A549 treated with Hydrocortisone at 1 μM for 4 hours (cell line): Measurements from ENCODE around the gene ATG4D. TPM values are rescaled to one million over a fixed set of nuclear protein-coding genes. Genes with fewer than 3 reads are reported as not detected.

Experiments
- total RNA-seq: library from RNA; stranded (reverse); fragments of 200-300 nt; extraction: Qiagen RNA extraction; gene quantifications from 5 replicates; pipeline ENCODE4 v1.2.3, GENCODE V29; 2022

ATG4D gene
- total RNA-seq: 17.3 to 22.3 TPM (median 20.2 TPM) in 5 replicates

DNA sequence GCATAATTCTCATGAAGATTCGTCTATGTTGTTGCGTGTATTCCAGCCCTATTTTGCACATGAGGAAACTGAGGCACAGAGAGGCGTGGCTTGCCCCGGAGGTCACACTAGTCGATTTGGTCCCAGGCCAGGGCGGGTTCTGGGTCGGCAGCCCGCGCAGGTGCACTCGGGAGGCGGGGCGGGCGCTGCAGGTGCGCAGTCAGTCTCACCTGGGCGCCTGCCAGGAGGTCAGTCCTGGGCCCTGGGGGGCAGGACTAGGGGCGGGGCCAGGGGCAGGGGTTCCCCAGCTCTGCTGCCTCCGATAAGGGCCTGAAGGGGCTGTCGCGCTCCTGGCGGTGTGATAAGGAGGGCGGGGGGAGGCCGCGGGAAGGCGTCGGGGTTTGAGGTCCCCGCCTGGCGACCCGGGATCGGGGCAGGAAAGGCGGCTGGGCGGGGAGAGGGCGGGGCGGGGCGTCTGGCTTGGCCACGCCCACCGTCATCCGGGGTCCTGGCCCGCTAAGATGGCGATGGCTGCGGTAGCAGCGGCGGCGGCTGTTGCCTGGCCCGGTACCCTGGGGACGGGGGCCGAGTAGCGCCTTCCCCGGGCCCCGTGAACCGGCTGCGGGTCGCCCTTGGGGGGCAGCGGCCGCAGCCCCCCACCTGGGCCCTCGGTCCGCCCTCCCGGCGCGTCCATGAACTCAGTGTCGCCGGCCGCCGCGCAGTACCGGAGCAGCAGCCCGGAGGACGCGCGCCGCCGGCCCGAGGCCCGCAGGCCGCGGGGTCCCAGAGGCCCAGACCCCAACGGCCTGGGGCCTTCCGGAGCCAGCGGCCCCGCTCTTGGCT lies at the start of gene ATG4D:
Gene ATG4D, plus strand, starts transcription at position 485 of the 822 bp plus-strand sequence. Its CDS starts 187 bp downstream, at position 672.

DNA sequence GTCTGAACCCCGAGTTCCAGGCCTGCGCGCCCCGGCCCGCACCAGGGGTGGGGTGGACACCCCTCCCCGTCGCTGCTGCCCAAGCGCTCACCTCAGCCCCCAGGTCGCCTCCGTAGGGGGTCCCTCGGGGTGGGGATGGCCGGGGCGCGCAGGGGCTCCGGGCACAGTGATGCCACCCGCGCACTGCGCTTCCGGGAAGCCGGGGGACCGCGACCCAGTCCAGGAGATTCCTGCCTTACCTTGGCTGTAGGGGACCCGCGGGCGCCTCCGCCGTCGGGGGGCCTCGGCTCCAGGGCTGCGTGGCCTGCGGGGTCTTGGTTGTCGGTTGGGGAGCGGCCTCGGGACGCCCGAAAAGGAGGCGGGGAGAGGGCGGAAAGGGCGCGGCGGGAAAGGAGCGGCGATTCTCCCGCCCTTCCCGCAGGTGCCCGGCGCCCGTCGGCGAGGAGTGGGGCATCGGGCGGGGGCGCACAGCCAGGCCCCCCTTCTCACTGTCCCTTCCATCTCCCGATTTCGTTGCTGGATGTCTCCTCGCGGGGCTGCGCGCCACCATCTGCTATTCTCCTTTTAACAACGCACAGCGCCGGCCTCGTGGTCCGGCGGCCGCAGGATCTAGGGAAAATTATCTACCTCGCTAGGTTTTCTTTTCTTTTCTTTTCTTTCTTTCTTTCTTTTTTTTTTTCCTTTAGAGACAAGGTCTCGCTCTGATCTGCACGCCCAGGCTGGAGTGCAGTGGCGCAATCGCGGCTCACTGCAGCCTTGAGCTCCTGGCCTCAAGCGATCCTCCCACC lies 40.5 kb upstream of the ATG4D start, which contains the start of gene KEAP1:
Gene KEAP1, minus strand, starts transcription at position 355 of the 788 bp plus-strand sequence. CDS start 3,323 bp downstream, outside the sequence.

DNA sequence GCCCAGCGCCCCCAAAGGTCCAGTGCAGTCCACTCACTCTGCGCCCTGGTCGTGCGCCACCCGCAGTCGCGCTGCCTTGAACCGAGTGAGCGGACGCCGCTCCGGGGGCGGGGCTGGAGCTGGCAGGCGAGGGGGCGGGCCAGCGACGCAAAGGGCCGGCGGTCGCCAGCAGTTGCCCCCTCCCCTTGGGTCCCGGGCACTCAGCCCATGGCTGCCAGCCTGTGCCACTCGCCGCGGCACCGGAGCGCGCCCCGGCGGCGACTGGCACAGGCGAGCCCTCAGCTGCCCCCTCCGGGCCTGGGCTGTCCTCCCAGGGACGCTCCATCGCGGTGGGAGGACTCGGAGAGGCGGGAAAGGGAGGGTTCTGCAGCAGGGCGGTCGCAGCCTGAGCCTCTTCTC lies 26.3 kb upstream of the ATG4D start, which contains the start of gene S1PR5:
Gene S1PR5, minus strand, starts transcription at position 87 of the 399 bp plus-strand sequence. CDS start 2,436 bp downstream, outside the sequence.

DNA sequence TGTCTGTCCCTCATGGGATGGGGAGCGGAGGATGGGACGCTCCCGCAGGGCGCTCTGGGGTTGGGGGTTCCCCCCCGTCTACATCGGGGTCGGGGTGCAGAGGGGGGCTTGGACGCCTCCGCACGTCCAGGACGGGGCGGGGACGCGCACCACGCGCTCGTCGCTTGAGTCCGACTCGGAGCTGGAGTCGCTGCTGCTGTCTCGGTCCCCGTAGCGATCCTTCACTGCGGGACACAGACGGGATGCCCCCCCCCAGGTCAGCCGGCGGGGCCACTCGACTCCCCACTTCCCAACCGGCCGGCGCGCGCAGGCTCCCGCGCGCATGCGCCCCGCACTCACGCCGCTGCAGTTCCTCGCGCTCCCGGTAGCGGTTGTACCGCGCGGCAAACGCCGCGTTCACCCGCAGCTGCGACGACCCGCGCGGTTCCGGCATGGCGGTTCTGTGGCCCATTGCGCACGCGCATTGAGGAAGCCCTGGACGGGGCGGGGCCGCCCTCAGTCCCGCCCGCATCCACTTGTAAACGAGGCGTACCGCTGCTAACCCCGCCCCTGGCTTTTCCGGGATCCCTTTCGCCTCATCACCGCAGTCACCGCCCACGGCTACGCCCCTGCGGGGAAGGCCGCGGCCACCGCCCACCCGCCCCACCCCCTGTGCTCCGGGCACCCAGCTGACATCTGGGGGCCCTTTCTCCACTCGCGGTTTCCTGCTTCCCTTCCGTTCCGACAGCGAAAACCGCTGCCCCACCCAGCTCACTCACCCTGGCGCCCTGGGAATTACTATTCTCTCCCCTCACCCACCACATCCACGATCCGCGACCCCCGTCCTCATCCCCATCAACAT lies 22.1 kb downstream of the ATG4D start, which contains the start of gene KRI1:
Gene KRI1, minus strand, starts transcription at position 444 of the 841 bp plus-strand sequence. Its CDS starts 11 bp downstream, at position 433.

DNA sequence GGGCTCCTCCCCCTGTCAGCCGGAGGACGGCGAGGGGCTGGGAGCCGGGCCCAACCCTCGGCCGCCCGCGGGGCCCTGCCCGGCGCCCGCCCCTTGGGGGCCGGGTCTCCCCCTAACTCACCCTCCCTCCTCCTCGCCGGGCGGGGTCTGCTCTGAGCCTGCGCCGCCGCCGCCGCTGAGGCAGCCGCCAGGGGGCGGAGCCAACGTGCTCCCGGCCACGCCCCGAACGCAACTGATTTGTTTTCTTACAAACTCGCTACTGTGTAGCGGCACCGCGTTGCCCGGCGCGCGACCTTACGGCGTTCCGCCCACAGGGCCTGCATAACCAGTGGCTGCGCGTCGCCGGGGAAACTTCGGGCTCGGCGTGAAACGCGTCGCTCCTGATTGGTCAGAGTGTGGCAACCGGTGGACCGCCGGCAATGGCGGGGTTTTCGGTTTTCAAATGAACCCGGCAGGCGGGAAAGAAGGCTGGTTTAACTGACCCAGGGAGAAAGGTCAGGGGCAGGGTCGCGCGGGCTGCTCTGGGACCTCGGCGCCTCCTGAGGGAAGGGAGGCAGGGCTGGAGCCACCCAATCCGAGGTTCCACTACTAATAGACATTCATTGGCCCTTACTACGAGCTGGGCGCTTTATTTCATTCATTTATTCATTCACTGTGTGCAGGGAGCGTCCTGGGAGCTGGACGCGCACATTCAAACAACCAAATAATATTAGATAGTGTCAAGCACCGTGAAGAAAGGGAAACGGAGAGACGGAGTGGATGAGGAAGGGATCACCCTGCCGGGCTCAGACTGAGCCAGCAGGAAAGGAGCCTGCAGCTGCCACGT lies 25.3 kb downstream of the ATG4D start, which contains the start of gene CDKN2D:
Gene CDKN2D, minus strand, starts transcription at position 154 of the 826 bp plus-strand sequence. CDS start 326 bp downstream, outside the sequence.

DNA sequence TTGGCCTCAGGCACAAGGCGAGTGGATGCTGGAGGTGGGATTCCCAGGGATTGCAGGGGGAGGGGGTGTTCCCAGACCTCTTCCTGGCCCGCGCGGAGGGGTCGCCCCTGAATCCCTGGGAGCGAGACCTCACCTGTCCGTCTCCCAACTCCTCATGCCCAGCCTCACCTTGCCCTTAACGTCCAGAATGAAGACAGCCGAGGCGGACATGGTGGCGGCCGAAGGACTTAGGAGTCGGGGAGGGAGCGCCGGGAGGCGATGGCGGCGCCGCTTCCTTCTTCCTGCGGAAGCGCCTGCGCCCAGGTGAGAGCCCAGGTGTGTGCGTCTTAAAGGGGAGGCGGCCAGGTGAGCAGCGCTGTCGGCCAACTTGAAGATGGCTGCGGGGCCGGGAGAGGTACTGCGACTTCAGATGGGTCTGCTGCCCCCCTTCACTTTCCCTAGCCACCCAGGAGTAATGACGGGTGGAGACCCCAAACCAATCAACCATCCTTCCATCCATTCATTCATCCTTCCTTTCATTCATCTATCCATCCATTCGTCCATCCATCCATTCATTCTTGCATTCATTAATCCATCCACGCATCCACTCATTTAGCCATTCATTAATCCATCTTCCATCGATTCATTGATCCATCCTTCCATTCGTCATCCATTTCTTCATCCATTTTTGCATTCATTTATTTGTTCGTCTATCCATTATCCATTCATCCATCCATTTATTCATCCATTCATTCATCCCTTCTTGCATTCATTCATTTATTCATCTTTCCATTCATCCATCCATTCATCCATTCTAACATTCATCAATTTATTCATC lies 43.5 kb downstream of the ATG4D start, which contains the start of gene AP1M2:
Gene AP1M2, minus strand, starts transcription at position 291 of the 817 bp plus-strand sequence. Its CDS starts 81 bp downstream, at position 210.

Other genes starting within 250 kb of the ATG4D start
- 0.66 to 2.8 TPM (median 2.3 TPM) in 5 replicates for gene ZGLP1, start 234.1 kb upstream of the ATG4D start, total RNA-seq
- gene FDX2, start 227.9 kb upstream of the ATG4D start, total RNA-seq: 23.3 to 35.3 TPM (median 32.5 TPM) in 5 replicates
- gene RAVER1, start 210.4 kb upstream of the ATG4D start, total RNA-seq: 24.6 to 28.7 TPM (median 27.8 TPM) in 5 replicates
- gene ICAM3, start 204.3 kb upstream of the ATG4D start, total RNA-seq: 6.4 to 9.7 TPM (median 8.2 TPM) in 5 replicates
- 31.1 to 43.7 TPM (median 40.2 TPM) in 5 replicates for gene TYK2, start 163.3 kb upstream of the ATG4D start, total RNA-seq
- 166 to 190 TPM (median 172 TPM) in 5 replicates for gene CDC37, start 140.4 kb upstream of the ATG4D start, total RNA-seq
- gene PDE4A, start 123.4 kb upstream of the ATG4D start, total RNA-seq: 4.2 to 4.6 TPM (median 4.5 TPM) in 5 replicates
- gene KEAP1, start 40.5 kb upstream of the ATG4D start, total RNA-seq: 49.8 to 65.7 TPM (median 53.9 TPM) in 5 replicates
- 1.2 to 1.9 TPM (median 1.6 TPM) in 5 replicates for gene S1PR5, start 26.5 kb upstream of the ATG4D start, total RNA-seq
- gene KRI1, start 22.1 kb downstream of the ATG4D start, total RNA-seq: 13.9 to 18.1 TPM (median 15.3 TPM) in 5 replicates
- 4.8 to 6.0 TPM (median 5.3 TPM) in 5 replicates for gene CDKN2D, start 25.1 kb downstream of the ATG4D start, total RNA-seq
- gene AP1M2, start 43.4 kb downstream of the ATG4D start, total RNA-seq: 29.1 to 51.6 TPM (median 39.6 TPM) in 5 replicates
- gene SLC44A2, start 81.6 kb downstream of the ATG4D start, total RNA-seq: 6.6 to 9.1 TPM (median 8.0 TPM) in 5 replicates
- gene ILF3, start 110.4 kb downstream of the ATG4D start, total RNA-seq: 152 to 179 TPM (median 162 TPM) in 5 replicates
- 26.7 to 32.6 TPM (median 32.3 TPM) in 5 replicates for gene QTRT1, start 157.5 kb downstream of the ATG4D start, total RNA-seq
- 48.7 to 54.7 TPM (median 54.7 TPM) in 5 replicates for gene DNM2, start 174.2 kb downstream of the ATG4D start, total RNA-seq